Smooth muscle cell (in vitro differentiated cells): ENCODE measurements around the gene CHDH. TPM values are rescaled to one million over a fixed set of nuclear protein-coding genes. Genes with fewer than 3 reads are reported as not detected.

ENCODE experiments used
- DNase-seq: peaks from one replicate; lab custom pipeline; 2025; ENCODE audit not compliant: unreplicated experiment; lab: John Stamatoyannopoulos, UW
- H2AFZ ChIP-seq: fragments of 200-600 bp; sonication (generic); 2 replicates; pipeline ENCODE4 v1.6.0; 2016; ENCODE audit warnings: antibody characterized with exemption, low read depth, mild to moderate bottlenecking
- H3F3A ChIP-seq: fragments of 200-600 bp; sonication (generic); 2 replicates; pipeline ENCODE4 v1.6.0; 2017; ENCODE audit warnings: antibody characterized with exemption, low read depth
- H3K27ac ChIP-seq: fragments of 200-600 bp; sonication (generic); 2 replicates; pipeline ENCODE4 v1.5.1; 2016; ENCODE audit warnings: low read depth, mild to moderate bottlenecking
- H3K27me3 ChIP-seq: fragments of 200-600 bp; sonication (generic); 2 replicates; pipeline ENCODE4 v1.6.1; 2016; ENCODE audit warnings: low read depth, mild to moderate bottlenecking
- H3K36me3 ChIP-seq: fragments of 200-600 bp; sonication (generic); 2 replicates; pipeline ENCODE4 v1.5.1; 2016; ENCODE audit warnings: low read depth
- H3K4me1 ChIP-seq: fragments of 200-600 bp; sonication (generic); 2 replicates; pipeline ENCODE4 v1.5.1; 2016; ENCODE audit warnings: low read depth
- H3K4me2 ChIP-seq: fragments of 200-600 bp; sonication (generic); 2 replicates; pipeline ENCODE4 v1.6.0; 2016; ENCODE audit warnings: mild to moderate bottlenecking
- H3K4me3 ChIP-seq: fragments of 200-600 bp; sonication (generic); 2 replicates; pipeline ENCODE4 v1.5.1; 2016; ENCODE audit warnings: mild to moderate bottlenecking
- H3K79me2 ChIP-seq: fragments of 200-600 bp; sonication (generic); 2 replicates; pipeline ENCODE4 v1.6.0; 2016; ENCODE audit warnings: low read depth, mild to moderate bottlenecking
- H3K9ac ChIP-seq: fragments of 200-600 bp; sonication (generic); 2 replicates; pipeline ENCODE4 v1.6.0; 2016; ENCODE audit warnings: low read depth
- H3K9me3 ChIP-seq: fragments of 200-600 bp; sonication (generic); replicated peaks from 2 replicates; pipeline ENCODE4 v1.5.1; 2016; ENCODE audit warnings: low read depth
- H4K20me1 ChIP-seq: fragments of 200-600 bp; sonication (generic); 2 replicates; pipeline ENCODE4 v1.6.0; 2016; ENCODE audit warnings: low read depth
- CTCF ChIP-seq: fragments of 200-600 bp; sonication (generic); IDR thresholded peaks from 2 replicates; pipeline ENCODE4 v1.5.1; 2017; ENCODE audit warnings: borderline replicate concordance, mild to moderate bottlenecking, antibody characterized with exemption; ENCODE audit not compliant: insufficient read depth, poor library complexity, severe bottlenecking
- WGBS: methylation state at CpG from one replicate; pipeline ENCODE4 v1.1.7; 2016; ENCODE audit warnings: low lambda C conversion rate; 5-methylcytosine and 5-hydroxymethylcytosine counted together
- polyA plus RNA-seq: library from polyadenylated mRNA; unstranded; fragments of >200 nt; fragmentation: Nextera tagmentation; extraction: Ambion mirVana; gene quantifications from 2 replicates; pipeline ENCODE4 v1.2.1, GENCODE V29; 2016
- small RNA-seq: library from RNA; depleted of rRNA; stranded (forward); fragments of <200 nt; gene quantifications from one replicate; pipeline ENCODE3, GENCODE V24; 2014
- total RNA-seq: library from RNA; depleted of rRNA; stranded (reverse); fragments of >200 nt; gene quantifications from 2 replicates; pipeline ENCODE4 v1.2.3, GENCODE V29; 2014

CHDH gene
- total and polyA plus RNA-seq, 2 experiments from 2014 or later = 0.36 to 0.51 TPM

- H3K4me2 ChIP-seq = no peak overlapping the region
- no peak overlapping the region for H3K27ac ChIP-seq
- H3K36me3 ChIP-seq = no peaks in the 10 kb centered on the region
- H3K9me3 ChIP-seq = no peaks in the 10 kb centered on the region
- no peaks in the 10 kb centered on the region for H3K4me1 ChIP-seq
- no peak for TF ChIP-seq CTCF
- H3F3A ChIP-seq = no peaks in the 10 kb centered on the region
- peaks cover 39% of the 10 kb centered on the region for H3K27me3 ChIP-seq
- 88% methylated on average over 14 of the region's 14 CpGs for WGBS
- H3K4me3 ChIP-seq = no peak overlapping the region
- no peaks in the 10 kb centered on the region for H4K20me1 ChIP-seq
- no peak for DNase-seq
- H2AFZ ChIP-seq = no peak overlapping the region
- H3K9ac ChIP-seq = no peak overlapping the region
- no peaks in the 10 kb centered on the region for H3K79me2 ChIP-seq
Observed at GRCh38 chr3:53764026-53764775, 82.0 kb downstream of the CHDH start.

- WGBS = 89% methylated on average over 7 of the region's 7 CpGs
- DNase-seq = no peak
- Histone ChIP-seq H3K4me1 (no peaks in the 10 kb centered on the region), H3K9ac (no peak overlapping the region), H4K20me1 (no peaks in the 10 kb centered on the region), H2AFZ (no peak overlapping the region), H3K9me3 (no peaks in the 10 kb centered on the region), H3K4me3 (no peak overlapping the region), H3K4me2 (no peak overlapping the region), H3K27ac (no peak overlapping the region), H3K36me3 (no peaks in the 10 kb centered on the region), H3K79me2 (no peaks in the 10 kb centered on the region), H3K27me3 (peaks cover 40% of the 10 kb centered on the region), H3F3A (no peaks in the 10 kb centered on the region)
- TF ChIP-seq CTCF = no peak
Observed at GRCh38 chr3:53763353-53763752, 82.9 kb downstream of the CHDH start.

Small RNA genes within 50 kb of the gene (small RNA-seq; reads per million reads assigned to genes)
- gene AC012467.1 = not detected

Other genes starting within 250 kb of the CHDH start
- gene IL17RB, start 149 bp upstream of the CHDH start, total RNA-seq = 0.22 TPM in 1 of 2 replicates, not detected in the other
- gene IL17RB, start 149 bp upstream of the CHDH start, polyA plus RNA-seq = 0.40 and 0.58 TPM in 2 replicates
- 17.4 and 20.3 TPM in 2 replicates for gene ACTR8, start 35.7 kb upstream of the CHDH start, total RNA-seq
- gene ACTR8, start 35.7 kb upstream of the CHDH start, polyA plus RNA-seq = 19.0 and 23.1 TPM in 2 replicates
- 67.7 and 72.0 TPM in 2 replicates for gene SELENOK, start 45.4 kb upstream of the CHDH start, total RNA-seq
- gene SELENOK, start 45.4 kb upstream of the CHDH start, polyA plus RNA-seq = 183 and 199 TPM in 2 replicates